GM18508 (cell line): ENCODE measurements around the gene GNAL.

Experiments
- ATAC-seq: cut with Tn5 transposase; IDR thresholded peaks from one replicate; pipeline ENCODE4 v1.9.1; 2021; ENCODE audit warnings: moderate number of reproducible peaks; ENCODE audit not compliant: insufficient read depth, unreplicated experiment

The GNAL gene

GRCh38 chr18:11757084-11757590 lies 68.1 kb downstream of the GNAL start:
- no peak for ATAC-seq

DNA sequence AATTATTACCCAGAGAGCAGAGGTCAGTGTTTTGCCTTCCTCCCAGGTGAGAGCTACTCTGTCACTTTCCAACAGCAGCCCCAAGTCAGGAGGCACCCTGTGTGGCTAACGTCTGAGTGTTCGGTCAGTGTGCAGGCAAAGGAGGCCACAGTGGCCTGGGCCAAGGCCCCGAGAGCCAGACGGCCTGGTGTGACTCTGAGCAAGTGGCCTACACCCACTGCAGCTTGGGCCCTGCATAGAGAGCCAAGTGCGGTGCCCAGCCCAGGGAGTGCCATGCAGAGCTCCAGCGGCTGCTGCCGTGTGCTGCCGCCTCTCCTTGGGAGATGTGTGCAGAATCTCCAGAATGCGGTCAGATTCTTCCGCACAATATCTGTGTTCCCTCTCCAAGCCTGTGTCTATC lies 70.4 kb downstream of the GNAL start:
- no peak for ATAC-seq

DNA sequence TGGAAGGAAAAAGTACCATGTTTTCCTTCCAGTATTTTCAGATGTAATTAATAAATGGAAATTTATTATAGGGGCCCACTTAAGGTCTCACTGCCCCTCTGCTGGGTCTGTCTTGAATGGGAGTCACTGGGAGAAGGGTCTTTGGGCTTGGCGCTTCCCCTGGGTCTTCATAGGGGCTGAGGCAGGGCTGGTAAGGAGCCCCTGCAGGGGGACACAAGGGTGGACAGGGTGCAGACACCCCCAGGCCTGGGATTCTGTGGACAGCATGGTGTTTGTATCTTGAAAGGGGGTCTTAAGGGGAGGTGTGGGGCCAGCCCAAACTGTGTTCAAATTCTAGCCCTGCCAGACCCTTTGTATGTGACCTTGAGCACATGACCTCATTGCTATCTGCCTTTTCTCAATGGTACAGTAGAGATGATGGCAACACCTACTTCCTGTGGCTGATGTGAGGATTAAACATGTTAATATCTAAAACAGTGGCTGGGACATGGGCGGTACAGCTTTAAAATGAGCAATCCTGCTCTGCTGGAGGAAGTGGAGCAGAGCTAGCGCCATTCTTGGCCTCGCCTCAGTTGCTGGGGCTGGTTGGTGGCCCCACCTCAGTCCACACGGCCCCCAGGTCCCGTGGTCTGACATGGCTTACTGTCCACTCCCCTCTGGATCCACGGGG lies 71.6 kb downstream of the GNAL start:
- ATAC-seq, result no peak

GRCh38 chr18:11761553-11761952 lies 72.5 kb downstream of the GNAL start:
- ATAC-seq, result no peak

- ATAC-seq, result no peak
These were observed 73.4 kb downstream of the GNAL start for GRCh38 chr18:11762429-11762828.

DNA sequence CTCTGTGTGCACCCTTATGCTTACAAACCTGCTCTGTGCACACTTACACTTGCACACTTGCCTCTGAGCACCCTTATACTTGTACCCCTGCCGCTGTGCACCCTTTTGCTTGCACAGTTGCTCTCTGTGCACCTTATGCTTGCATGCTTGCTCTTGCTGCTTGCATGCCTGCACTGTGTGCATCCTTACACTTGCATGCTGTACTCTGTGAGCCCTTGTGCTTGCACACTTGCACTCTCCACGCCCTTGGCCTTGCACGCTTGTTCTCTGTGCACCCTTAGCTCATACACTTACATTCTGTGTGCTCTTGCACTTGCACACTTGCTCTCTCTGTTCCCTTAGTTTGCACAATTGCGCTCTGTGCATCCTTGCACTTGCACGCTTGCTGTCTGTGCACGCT lies 78.3 kb downstream of the GNAL start:
- ATAC-seq, result no peak

- ATAC-seq, result no peak
These were observed 78.9 kb downstream of the GNAL start for GRCh38 chr18:11767935-11768334.

- no peak for ATAC-seq
These were observed 86.5 kb downstream of the GNAL start for GRCh38 chr18:11775436-11776174.

GRCh38 chr18:11780042-11780441 lies 91.0 kb downstream of the GNAL start:
- ATAC-seq, result no peak

- no peak for ATAC-seq
These were observed 94.8 kb downstream of the GNAL start for GRCh38 chr18:11783716-11784331.

- no peak for ATAC-seq
These were observed 95.7 kb downstream of the GNAL start for GRCh38 chr18:11784674-11785304.

DNA sequence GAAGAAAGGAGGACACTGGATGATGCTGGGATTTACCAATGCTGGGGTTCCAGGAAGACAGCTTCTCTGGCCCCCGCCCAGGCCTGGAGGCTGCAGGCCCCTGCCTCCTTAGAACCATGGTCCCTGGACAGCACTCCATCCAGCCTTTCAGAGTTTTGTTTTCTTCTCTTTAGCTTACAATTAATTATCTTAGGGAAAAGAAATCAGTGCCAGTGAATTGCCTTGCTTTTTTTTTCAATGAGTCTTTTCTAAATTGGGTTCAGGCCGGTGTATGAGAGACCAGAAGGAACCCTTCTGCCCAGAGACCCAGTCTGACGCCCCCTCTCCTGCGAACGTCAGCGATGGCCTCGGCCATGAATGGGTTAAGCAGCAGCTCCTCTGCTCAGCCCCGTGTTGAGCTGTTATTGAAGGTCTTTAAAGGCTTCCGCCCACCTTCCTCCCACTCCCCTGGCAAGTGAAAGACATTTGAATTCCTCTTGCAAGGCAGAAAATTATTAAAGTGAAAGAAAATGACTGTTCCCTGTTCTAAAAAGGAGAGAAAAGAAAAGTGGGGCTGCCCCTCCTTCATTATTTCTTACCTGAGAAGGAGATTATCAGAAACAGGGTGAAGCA lies 96.5 kb downstream of the GNAL start:
- no peak for ATAC-seq

GRCh38 chr18:11789716-11790510 lies 100.8 kb downstream of the GNAL start:
- no peak for ATAC-seq

GRCh38 chr18:11791131-11791530 lies 102.1 kb downstream of the GNAL start:
- ATAC-seq, result no peak

DNA sequence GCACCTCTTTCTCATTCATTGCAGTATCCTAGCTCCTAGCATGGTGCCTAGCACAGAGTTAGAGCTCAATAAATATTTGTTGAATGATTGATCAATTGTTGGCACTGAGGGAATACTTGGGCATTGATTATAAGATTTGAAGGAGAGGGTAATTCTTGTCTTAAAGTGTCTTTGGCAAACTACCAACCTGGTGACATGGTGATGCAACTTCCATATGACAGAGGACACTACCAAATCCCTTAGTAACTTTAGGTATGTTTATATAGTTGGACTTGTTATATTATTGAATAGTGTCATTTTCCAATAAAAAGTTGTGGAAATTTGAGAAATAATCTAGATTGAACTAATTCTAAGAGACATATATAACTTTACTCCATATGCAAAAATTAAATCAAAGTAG lies 103.6 kb downstream of the GNAL start:
- no peak for ATAC-seq

DNA sequence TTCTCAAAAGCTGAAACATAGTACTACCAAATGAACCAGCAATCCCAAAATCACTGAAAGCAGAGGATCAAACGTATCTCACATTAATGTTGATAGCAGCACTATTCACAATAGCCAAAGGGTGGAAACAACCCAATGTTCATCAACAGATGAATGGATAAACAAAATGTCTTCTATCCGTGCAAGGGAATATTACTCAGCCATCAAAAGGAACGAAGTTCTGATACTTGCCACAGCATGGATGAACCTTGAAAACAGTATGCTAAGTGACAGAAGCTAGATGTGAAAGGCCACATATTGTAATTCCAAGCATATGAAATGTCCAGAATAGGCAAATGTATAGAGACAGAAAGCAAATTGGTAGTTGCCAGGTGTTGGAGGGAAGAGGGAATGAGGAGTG lies 105.1 kb downstream of the GNAL start:
- ATAC-seq, result no peak

- ATAC-seq, result no peak
These were observed 106.9 kb downstream of the GNAL start for GRCh38 chr18:11795916-11796315.

GRCh38 chr18:11798271-11798670 lies 109.2 kb downstream of the GNAL start:
- no peak for ATAC-seq

DNA sequence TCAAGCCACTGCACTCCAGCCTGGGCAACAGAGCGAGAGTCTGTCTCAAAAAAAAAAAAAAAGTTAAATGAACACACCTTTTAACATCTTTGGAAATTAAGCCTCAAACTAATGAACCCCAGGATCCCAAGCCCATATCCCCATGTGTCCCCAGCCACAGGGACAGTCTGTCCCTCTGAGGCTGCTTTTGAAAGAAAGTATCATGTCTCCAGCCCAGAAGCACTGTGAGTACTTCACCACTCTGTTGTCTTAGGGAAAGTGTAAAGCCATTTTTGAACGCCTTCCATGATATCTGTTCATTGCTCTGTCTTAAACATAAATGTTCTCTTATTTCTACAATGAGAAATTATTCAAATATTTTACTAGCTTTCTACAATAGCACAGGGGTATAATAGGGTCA lies 110.0 kb downstream of the GNAL start:
- ATAC-seq, result no peak
